ENCODE measurements around the gene NOTCH2. TPM values are rescaled to one million over a fixed set of nuclear protein-coding genes. Genes with fewer than 3 reads are reported as not detected.
"Not testable (repeated sequence)": the region's sequence is repeated elsewhere in the genome, so short reads cannot be mapped to it uniquely, and the experiment has no call there.

NOTCH2 gene
- total and polyA plus RNA-seq, 2 donors = 33.9 to 166 TPM

DNA sequence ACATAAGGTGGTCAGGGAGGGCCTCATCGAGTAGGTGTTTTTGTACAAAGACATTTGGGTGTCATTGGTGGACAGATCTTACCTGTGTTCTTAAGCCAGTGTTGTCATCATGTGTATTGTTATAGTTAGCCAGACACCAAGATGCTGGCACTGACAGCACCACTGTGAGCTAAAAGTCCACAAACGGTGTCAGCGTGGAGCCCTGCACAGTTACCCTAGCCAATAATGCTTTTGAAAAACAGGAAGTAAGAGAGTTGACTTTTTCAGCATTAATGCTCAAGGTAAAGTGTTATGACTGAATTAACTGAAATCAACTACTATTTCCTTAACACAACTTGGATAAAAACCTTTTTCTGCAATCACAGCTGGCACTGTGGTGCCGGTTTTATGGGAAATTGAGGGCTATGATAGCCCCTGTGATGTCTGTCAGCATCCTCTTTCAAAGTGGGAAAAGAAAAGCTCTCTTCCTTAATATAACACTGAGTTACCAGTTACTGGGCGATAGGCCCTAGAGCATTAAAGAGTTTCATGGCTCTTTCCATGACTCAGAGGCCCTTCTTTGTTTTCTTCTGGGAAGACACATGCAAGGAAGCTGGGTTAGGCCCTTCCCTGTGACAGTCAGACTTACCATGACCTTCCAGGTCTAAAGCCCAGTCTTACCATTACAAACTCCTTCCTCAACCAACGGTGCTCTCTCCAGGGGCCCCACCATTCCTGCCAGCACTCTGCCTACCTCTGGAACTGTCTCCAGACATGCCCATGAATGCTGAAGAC, 29.7 kb upstream of the NOTCH2 start:
- WGBS = 92% methylated on average over 1 of the region's 6 CpGs
- H3K4me1 ChIP-seq (ENCODE audit: insufficient read depth); H3K4me3 ChIP-seq (ENCODE audit: low read depth, low read length); H3K36me3 ChIP-seq (ENCODE audit: insufficient read depth); DNase-seq (ENCODE audit: extremely low spot score); H3K27ac ChIP-seq (ENCODE audit: low read depth): not testable (repeated sequence)

DNA sequence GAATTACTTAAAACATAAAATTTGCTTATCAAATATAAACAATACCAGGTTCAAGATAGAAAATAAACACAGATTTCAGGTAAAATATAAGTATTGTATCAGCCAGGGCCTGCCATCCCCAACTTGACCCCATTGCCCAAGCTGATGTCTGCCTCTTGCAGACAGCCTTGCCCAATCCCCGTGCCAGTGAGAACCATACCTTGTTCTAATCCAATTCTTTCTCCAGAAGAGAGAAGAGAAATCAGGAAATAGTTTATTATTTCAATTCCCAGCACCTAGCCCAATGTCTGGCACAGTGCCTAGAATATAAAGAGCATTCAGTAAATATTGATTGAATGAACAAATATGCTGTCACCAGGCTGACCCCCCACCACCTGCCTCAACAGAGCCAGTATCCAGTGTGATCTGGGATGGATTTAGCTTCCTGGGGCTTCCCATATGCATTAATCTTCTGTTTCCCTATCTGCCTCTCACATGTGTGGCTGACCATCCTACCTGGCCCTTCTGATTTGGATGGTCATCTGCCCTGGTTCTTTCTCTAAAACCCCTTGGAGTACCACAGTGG, 27.6 kb upstream of the NOTCH2 start:
- not testable (repeated sequence) for H3K4me3 ChIP-seq (ENCODE audit: low read depth, low read length); DNase-seq (ENCODE audit: extremely low spot score); H3K27ac ChIP-seq (ENCODE audit: low read depth); H3K36me3 ChIP-seq (ENCODE audit: insufficient read depth); H3K4me1 ChIP-seq (ENCODE audit: insufficient read depth)
- 81% methylated on average over 1 of the region's 1 CpG for WGBS

GRCh38 chr1:120093548-120094181, 24.2 kb upstream of the NOTCH2 start:
- not testable (repeated sequence) for H3K36me3 ChIP-seq (ENCODE audit: insufficient read depth); DNase-seq (ENCODE audit: extremely low spot score); H3K4me1 ChIP-seq (ENCODE audit: insufficient read depth); H3K4me3 ChIP-seq (ENCODE audit: low read depth, low read length); H3K27ac ChIP-seq (ENCODE audit: low read depth)
- WGBS = 83% methylated on average over 2 of the region's 4 CpGs

- 56% methylated on average over 4 of the region's 4 CpGs for WGBS
- H3K4me1 ChIP-seq (ENCODE audit: insufficient read depth); H3K4me3 ChIP-seq (ENCODE audit: low read depth, low read length); H3K27ac ChIP-seq (ENCODE audit: low read depth); DNase-seq (ENCODE audit: extremely low spot score); H3K36me3 ChIP-seq (ENCODE audit: insufficient read depth): not testable (repeated sequence)
These were observed 23.1 kb upstream of the NOTCH2 start for GRCh38 chr1:120092232-120093218.

DNA sequence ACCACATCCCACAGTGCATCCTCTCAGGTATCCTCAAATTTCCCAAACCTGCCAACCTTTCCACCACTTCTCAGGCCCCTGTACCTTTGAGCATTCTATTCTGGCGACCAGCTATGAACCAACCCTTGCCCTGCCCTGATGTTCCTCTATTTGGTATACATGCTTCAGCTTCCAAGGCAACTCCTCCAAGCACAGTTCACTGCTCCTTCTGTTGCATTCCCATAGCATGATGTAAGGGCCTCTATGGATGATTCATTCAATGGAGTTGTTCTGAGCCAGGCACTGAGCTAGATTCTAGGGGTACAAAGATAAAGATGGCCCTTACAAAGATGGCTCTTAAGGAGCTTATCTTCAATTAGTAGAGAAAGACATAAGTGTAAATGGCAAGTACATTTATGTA, 21.4 kb upstream of the NOTCH2 start:
- H3K4me1 ChIP-seq (ENCODE audit: insufficient read depth); H3K27ac ChIP-seq (ENCODE audit: low read depth); H3K36me3 ChIP-seq (ENCODE audit: insufficient read depth); H3K4me3 ChIP-seq (ENCODE audit: low read depth, low read length); DNase-seq (ENCODE audit: extremely low spot score): not testable (repeated sequence)
- WGBS = no CpG with 5 or more reads among the region's 1 CpG

DNA sequence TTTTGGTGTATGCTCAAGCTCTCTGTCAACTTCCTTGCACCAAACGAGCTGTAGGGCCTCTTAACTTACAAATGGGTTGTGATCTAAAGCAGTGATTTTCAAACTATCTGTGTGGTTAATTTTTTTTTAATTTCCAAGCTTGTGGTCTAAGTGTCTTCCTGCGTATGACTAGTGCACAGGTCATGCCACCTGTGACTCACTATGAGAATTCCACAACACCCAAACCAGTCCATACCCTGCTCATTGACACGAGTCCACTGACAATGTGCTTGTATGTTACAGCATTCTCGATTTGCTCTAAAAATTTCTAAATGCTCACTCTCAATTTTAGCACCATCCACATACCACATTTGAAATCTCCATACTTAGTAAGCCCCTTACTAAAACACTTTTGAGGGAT, 18.5 kb upstream of the NOTCH2 start:
- H3K27ac ChIP-seq (ENCODE audit: low read depth); DNase-seq (ENCODE audit: extremely low spot score); H3K36me3 ChIP-seq (ENCODE audit: insufficient read depth); H3K4me3 ChIP-seq (ENCODE audit: low read depth, low read length); H3K4me1 ChIP-seq (ENCODE audit: insufficient read depth): not testable (repeated sequence)
- 82% methylated on average over 3 of the region's 4 CpGs for WGBS

GRCh38 chr1:120069920-120070214, 405 bp upstream of the NOTCH2 start:
- WGBS = no CpG with 5 or more reads among the region's 8 CpGs
- H3K36me3 ChIP-seq (ENCODE audit: insufficient read depth); H3K4me1 ChIP-seq (ENCODE audit: insufficient read depth); H3K27ac ChIP-seq (ENCODE audit: low read depth); H3K4me3 ChIP-seq (ENCODE audit: low read depth, low read length); DNase-seq (ENCODE audit: extremely low spot score): not testable (repeated sequence)

GRCh38 chr1:120068683-120069066, 787 bp downstream of the NOTCH2 start:
- H3K4me1 ChIP-seq (ENCODE audit: insufficient read depth); H3K36me3 ChIP-seq (ENCODE audit: insufficient read depth); H3K27ac ChIP-seq (ENCODE audit: low read depth); DNase-seq (ENCODE audit: extremely low spot score): not testable (repeated sequence)
- H3K4me3 ChIP-seq (ENCODE audit: low read depth, low read length) = peak overlapping the region; percentile 45
- WGBS = under 1% methylated on average over 15 of the region's 28 CpGs

GRCh38 chr1:120048208-120048607, 21.3 kb downstream of the NOTCH2 start:
- 38% methylated on average over 1 of the region's 2 CpGs for WGBS
- not testable (repeated sequence) for DNase-seq (ENCODE audit: extremely low spot score); H3K4me3 ChIP-seq (ENCODE audit: low read depth, low read length); H3K4me1 ChIP-seq (ENCODE audit: insufficient read depth); H3K36me3 ChIP-seq (ENCODE audit: insufficient read depth); H3K27ac ChIP-seq (ENCODE audit: low read depth)

DNA sequence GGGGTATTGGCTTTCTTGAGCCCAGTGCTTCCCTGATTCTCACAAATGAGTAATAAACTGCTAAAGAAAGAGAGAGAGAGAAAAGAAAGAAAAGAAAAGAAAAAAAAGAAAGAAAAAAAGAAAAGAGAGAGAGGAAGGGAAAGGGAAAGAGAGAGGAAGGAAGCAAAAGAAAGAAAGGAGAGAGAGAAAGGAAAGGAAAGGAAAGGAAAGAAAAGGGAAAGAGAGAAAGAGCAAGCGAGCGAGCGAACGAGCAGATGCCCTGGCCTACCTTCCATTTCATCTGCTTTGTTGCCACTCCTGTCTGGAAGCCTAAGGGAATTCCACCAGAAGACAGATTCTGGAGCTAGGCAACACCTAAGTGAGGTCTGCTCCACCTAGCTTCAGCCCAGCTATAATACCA, 27.7 kb downstream of the NOTCH2 start:
- 99% methylated on average over 4 of the region's 4 CpGs for WGBS
- H3K36me3 ChIP-seq (ENCODE audit: insufficient read depth); DNase-seq (ENCODE audit: extremely low spot score): not testable (repeated sequence)

DNA sequence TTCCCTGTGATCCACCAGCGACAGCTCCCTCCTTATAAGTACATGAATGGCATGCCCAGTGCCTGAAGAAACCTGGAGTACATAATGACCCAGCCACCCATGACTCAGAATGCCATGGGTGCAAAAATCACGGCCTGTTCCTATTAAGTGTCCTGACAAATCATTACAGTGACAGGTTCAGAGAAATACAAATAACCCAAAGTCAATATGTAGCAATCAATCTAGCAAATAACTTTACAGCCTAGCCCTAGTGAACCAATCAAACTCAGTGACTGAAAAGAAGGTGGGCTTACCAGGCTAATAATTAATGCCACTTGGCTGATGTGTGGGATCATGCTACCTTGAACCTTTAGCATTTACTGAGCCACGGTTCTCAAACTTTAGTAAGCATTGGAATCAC, 37.2 kb downstream of the NOTCH2 start:
- not testable (repeated sequence) for DNase-seq (ENCODE audit: extremely low spot score)
- 81% methylated on average over 2 of the region's 3 CpGs for WGBS

More for the DNA sequence above, 27.7 kb downstream of the NOTCH2 start:
- not testable (repeated sequence) for H3K27ac ChIP-seq (ENCODE audit: low read depth); H3K4me3 ChIP-seq (ENCODE audit: low read depth, low read length); H3K4me1 ChIP-seq (ENCODE audit: insufficient read depth)

DNA sequence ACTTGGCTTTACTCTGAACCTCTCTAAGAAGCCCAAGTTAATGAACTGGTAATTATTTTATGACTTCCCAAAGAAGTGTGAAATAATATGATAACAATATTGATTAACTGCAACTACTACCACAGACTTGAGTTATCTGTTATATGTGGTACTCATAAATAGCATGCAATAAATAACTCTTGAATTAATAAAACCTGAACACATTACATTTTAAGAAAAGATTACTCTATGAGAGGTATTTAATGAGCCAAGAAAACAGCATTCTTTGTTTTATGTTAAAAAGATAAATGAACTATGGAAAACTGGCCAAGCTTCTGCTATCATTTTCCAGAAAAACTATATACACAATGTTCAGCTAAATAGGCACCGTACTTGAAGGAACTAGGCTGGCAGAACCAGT, 45.7 kb downstream of the NOTCH2 start:
- no CpG with 5 or more reads among the region's 1 CpG for WGBS

More for the DNA sequence above, 37.2 kb downstream of the NOTCH2 start:
- not testable (repeated sequence) for H3K27ac ChIP-seq (ENCODE audit: low read depth); H3K36me3 ChIP-seq (ENCODE audit: insufficient read depth); H3K4me1 ChIP-seq (ENCODE audit: insufficient read depth); H3K4me3 ChIP-seq (ENCODE audit: low read depth, low read length)

GRCh38 chr1:120014978-120015377, 54.5 kb downstream of the NOTCH2 start:
- WGBS = 12% methylated on average over 7 of the region's 7 CpGs
- H3K27ac ChIP-seq (ENCODE audit: low read depth); H3K4me3 ChIP-seq (ENCODE audit: low read depth, low read length); H3K36me3 ChIP-seq (ENCODE audit: insufficient read depth); DNase-seq (ENCODE audit: extremely low spot score); H3K4me1 ChIP-seq (ENCODE audit: insufficient read depth): not testable (repeated sequence)

More for the DNA sequence above, 45.7 kb downstream of the NOTCH2 start:
- not testable (repeated sequence) for H3K27ac ChIP-seq (ENCODE audit: low read depth); DNase-seq (ENCODE audit: extremely low spot score); H3K4me3 ChIP-seq (ENCODE audit: low read depth, low read length); H3K36me3 ChIP-seq (ENCODE audit: insufficient read depth); H3K4me1 ChIP-seq (ENCODE audit: insufficient read depth)
